ENCODE measurements around the gene DOK7. TPM values are rescaled to one million over a fixed set of nuclear protein-coding genes. Genes with fewer than 3 reads are reported as not detected.
A peak's percentile ranks its signal among the peaks of the same experiment; 100 is the strongest.

Gene DOK7
- total RNA-seq, 1 experiment from 2014 or later = 0.26 TPM

GRCh38 chr4:3440011-3440410 lies 23.1 kb upstream of the DOK7 start:
- no peak overlapping the region for H3K27ac ChIP-seq (ENCODE audit: insufficient read length, low read depth, low read length)
- H2BK15ac ChIP-seq (ENCODE audit: low read depth, low read length) = no peak overlapping the region
- H3K23me2 ChIP-seq (ENCODE audit: insufficient read length, low read depth, low read length, poor library complexity, severe bottlenecking) = no peaks in the 10 kb centered on the region
- H2BK20ac ChIP-seq (ENCODE audit: low read depth, low read length, poor library complexity, severe bottlenecking) = no peak overlapping the region
- H3K23ac ChIP-seq (ENCODE audit: insufficient read length, low read depth, low read length) = no peak overlapping the region
- no peak for DNase-seq
- no peaks in the 10 kb centered on the region for H3K9me3 ChIP-seq (ENCODE audit: control insufficient read depth, low read depth, low read length)
- H2AK5ac ChIP-seq (ENCODE audit: insufficient read length, low read length) = no peak overlapping the region
- H3K27me3 Mint-ChIP-seq (ENCODE audit: low read depth) = no peaks in the 10 kb centered on the region; the same call in 1 of the 2 replicates
- H3K14ac ChIP-seq (ENCODE audit: insufficient read depth, low read length) = no peak overlapping the region
- H3K36me3 Mint-ChIP-seq (ENCODE audit: insufficient read depth in 1 of 3, low read depth in 3 of 3) = no peaks in the 10 kb centered on the region
- no CpG with 5 or more reads among the region's 7 CpGs for WGBS (ENCODE audit: extremely low coverage, insufficient read length, low lambda C conversion rate)
- no peak for TF ChIP-seq CTCF (conservative IDR thresholded peaks at IDR 0.05)
- H4K8ac ChIP-seq (replicated peaks; ENCODE audit: insufficient read length, low read depth, low read length) = no peak overlapping the region
- H3K9ac ChIP-seq (ENCODE audit: extremely low read depth, insufficient read length, low read length) = no peak overlapping the region
- H3K4me2 ChIP-seq (ENCODE audit: insufficient read depth, insufficient read length, low read length) = no peak overlapping the region
- no peaks in the 10 kb centered on the region for H3K4me1 ChIP-seq (ENCODE audit: insufficient read depth, low read length)
- no peak overlapping the region for H4K5ac ChIP-seq (ENCODE audit: insufficient read length, low read depth, low read length)
- no peaks in the 10 kb centered on the region for H3K79me1 ChIP-seq (ENCODE audit: insufficient read depth, low read depth, low read length, poor library complexity, severe bottlenecking)
- H3K56ac ChIP-seq (ENCODE audit: insufficient read length, low read depth, low read length) = no peak overlapping the region
- H3K4me3 Mint-ChIP-seq = no peak overlapping the region
- H3K27me3 ChIP-seq (ENCODE audit: insufficient read depth, low read length) = no peaks in the 10 kb centered on the region
- H4K91ac ChIP-seq (ENCODE audit: insufficient read length, low read depth, low read length) = no peak overlapping the region
- H3K79me2 ChIP-seq (ENCODE audit: insufficient read depth, low read length) = no peaks in the 10 kb centered on the region
- H3K18ac ChIP-seq (ENCODE audit: insufficient read length, low read depth, low read length) = no peak overlapping the region
- no peak overlapping the region for H2BK12ac ChIP-seq (ENCODE audit: insufficient read length, low read depth, low read length)
- H2BK120ac ChIP-seq (ENCODE audit: low read depth, low read length, poor library complexity, severe bottlenecking) = no peak overlapping the region
- no peaks in the 10 kb centered on the region for H3K9me3 Mint-ChIP-seq
- H3K4me1 Mint-ChIP-seq = peaks cover 0 to 8% of the 10 kb centered on the region in 2 experiments; a peak in 1 of 4 replicates
- no peaks in the 10 kb centered on the region for H4K20me1 ChIP-seq (ENCODE audit: control insufficient read depth, insufficient read depth, insufficient read length)
- H2BK5ac ChIP-seq (ENCODE audit: insufficient read length, low read length) = no peak overlapping the region
- peak overlapping the region in 1 of 3 experiments; percentile 85; a peak in 1 of 7 replicates for H3K27ac Mint-ChIP-seq
- H3K4ac ChIP-seq (ENCODE audit: low read depth, low read length) = no peak overlapping the region
- H3T11ph ChIP-seq (ENCODE audit: low read length) = no peak overlapping the region
- H2AFZ ChIP-seq (ENCODE audit: low read length) = no peak overlapping the region

Measured in H9 (cell line).